SU-DHL-6 (cell line): ENCODE measurements around the gene TRAF6.

Experiments used
- CTCF ChIP-seq: fragments of 200-600 bp; sonication (generic); IDR thresholded peaks from one replicate; pipeline ENCODE4 v1.5.1; 2017; ENCODE audit warnings: antibody characterized with exemption, mild to moderate bottlenecking, low read length, moderate library complexity; ENCODE audit not compliant: insufficient read depth, poor library complexity, severe bottlenecking
- EZH2phosphoT487 ChIP-seq: fragments of 200-600 bp; sonication (generic), shearing (Covaris generic); conservative IDR thresholded peaks from 2 replicates; pipeline ENCODE4 v1.6.1; 2018; ENCODE audit warnings: mild to moderate bottlenecking, antibody characterized with exemption, low read length, moderate library complexity, mixed read lengths

GRCh38 chr11:36480833-36481232 lies 29.2 kb downstream of the TRAF6 start:
- no peak for TF ChIP-seq CTCF
- TF ChIP-seq EZH2phosphoT487, result no peak
